AG04450 (cell line): ENCODE measurements around the gene STAT2. TPM values are rescaled to one million over a fixed set of nuclear protein-coding genes. Genes with fewer than 3 reads are reported as not detected.
"Not testable (repeated sequence)": the region's sequence is repeated elsewhere in the genome, so short reads cannot be mapped to it uniquely, and the experiment has no call there.

ENCODE experiments used
- CTCF ChIA-PET: fragments of 300-600, 350-600 bp; formaldehyde crosslinking; extraction: SDS; loops from one replicate; lab custom pipeline; 2022; ENCODE audit warnings: antibody characterized with exemption, inconsistent platforms; lab: Charles Lee
- POLR2A ChIA-PET: fragments of 350-600 bp; formaldehyde crosslinking; extraction: SDS; loops from one replicate; lab custom pipeline; 2021; ENCODE audit warnings: antibody characterized with exemption, inconsistent platforms; lab: Yijun Ruan, JAX
- DNase-seq: peaks from one replicate; pipeline ENCODE4 v3.0.0-alpha.2; 2011; ENCODE audit warnings: low read depth, low spot score
- H3K27ac ChIP-seq: one replicate; pipeline ENCODE4 v1.5.1; 2012; ENCODE audit warnings: low read depth, low read length, control low read depth
- H3K27me3 ChIP-seq: one replicate; pipeline ENCODE4 v1.6.0; 2012; ENCODE audit warnings: low read length; ENCODE audit not compliant: control insufficient read depth, insufficient read depth
- H3K4me3 ChIP-seq: 2 replicates; pipeline ENCODE4 v1.5.1; 2011; ENCODE audit warnings: mild to moderate bottlenecking, low read depth, low read length, control low read depth
- H3K9me3 ChIP-seq: 2 replicates; pipeline ENCODE4 v1.5.1; 2012; ENCODE audit warnings: low read length; ENCODE audit not compliant: control insufficient read depth, insufficient read depth
- polyA plus RNA-seq: library from polyadenylated mRNA; depleted of rRNA; stranded (reverse); fragments of >200 nt; gene quantifications from 2 replicates; pipeline ENCODE4 v1.2.3, GENCODE V29; 2011
- TF ChIP-seq, protein P1 (sequence below): IDR thresholded peaks from 2 replicates; pipeline ENCODE4 v1.5.1; 2011; ENCODE audit warnings: low read depth, low read length, control low read depth, inconsistent platforms

STAT2 gene
- polyA plus RNA-seq, 1 experiment = 179 TPM

- Histone ChIP-seq H3K27ac (no peak overlapping the region), H3K4me3 (no peak overlapping the region), H3K27me3 (peaks cover 3% of the 10 kb centered on the region), H3K9me3 (no peaks in the 10 kb centered on the region)
- ChIA-PET POLR2A (no interaction called here), CTCF (no interaction called here)
- DNase-seq = no peak
- TF ChIP-seq, protein P1, sequence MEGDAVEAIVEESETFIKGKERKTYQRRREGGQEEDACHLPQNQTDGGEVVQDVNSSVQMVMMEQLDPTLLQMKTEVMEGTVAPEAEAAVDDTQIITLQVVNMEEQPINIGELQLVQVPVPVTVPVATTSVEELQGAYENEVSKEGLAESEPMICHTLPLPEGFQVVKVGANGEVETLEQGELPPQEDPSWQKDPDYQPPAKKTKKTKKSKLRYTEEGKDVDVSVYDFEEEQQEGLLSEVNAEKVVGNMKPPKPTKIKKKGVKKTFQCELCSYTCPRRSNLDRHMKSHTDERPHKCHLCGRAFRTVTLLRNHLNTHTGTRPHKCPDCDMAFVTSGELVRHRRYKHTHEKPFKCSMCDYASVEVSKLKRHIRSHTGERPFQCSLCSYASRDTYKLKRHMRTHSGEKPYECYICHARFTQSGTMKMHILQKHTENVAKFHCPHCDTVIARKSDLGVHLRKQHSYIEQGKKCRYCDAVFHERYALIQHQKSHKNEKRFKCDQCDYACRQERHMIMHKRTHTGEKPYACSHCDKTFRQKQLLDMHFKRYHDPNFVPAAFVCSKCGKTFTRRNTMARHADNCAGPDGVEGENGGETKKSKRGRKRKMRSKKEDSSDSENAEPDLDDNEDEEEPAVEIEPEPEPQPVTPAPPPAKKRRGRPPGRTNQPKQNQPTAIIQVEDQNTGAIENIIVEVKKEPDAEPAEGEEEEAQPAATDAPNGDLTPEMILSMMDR = no peak
Observed at GRCh38 chr12:56361487-56362129, 1.7 kb upstream of the STAT2 start.

DNA sequence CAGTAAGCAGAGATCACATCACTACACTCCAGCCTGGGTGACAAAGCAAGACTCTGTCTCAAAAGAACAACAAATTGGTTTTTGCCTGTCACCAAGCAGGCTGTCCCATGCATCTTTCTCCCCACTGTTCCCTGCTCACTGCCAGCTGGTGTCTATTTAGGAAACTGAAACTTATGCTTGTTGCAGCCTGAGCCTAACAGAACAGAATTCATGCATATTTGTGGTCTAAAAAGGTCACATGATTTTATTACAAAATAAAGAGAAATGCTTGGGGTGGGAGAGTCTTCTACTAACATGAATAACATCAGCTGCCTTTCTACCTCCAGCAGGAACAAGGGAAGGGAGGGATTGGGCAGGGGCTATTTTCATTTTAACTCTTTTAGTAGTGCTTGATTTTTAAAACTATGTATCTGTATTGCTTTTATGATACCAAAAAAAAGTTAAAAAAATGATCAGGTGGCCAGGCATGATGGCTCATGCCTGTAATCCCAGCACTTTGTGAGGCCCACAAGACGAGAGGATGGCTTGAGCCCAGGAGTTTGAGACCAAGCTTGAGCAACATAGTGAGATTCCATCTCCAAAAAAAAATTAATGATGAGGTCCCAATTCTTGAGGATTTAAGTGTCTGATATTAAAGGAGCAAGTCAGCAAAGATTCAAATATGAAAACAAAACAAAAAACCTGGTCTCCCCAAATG, 923 bp downstream of the STAT2 start:
- no peaks in the 10 kb centered on the region for H3K27me3 ChIP-seq
- peak; percentile 71 for DNase-seq
- ChIA-PET POLR2A (interaction anchor here (0.5 to 3.2 kb wide), 12 partner anchors 10 to 278 kb away, joined by 3 to 21 read pairs (median 7); partner anchors contain the start of genes CNPY2, PA2G4, RNF41 and TIMELESS), CTCF (interaction anchor here (0.6 to 4.0 kb wide), 6 partner anchors 88 to 278 kb away, joined by 3 to 54 read pairs (median 5); partner anchors contain the start of gene ZC3H10)
- H3K27ac ChIP-seq = peak overlapping the region; percentile 94
- H3K4me3 ChIP-seq = peak overlapping the region; percentile 98
- TF ChIP-seq, protein P1 = 0 out of 2 replicates have a peak, but pooled peaks have one; percentile 3
- no peaks in the 10 kb centered on the region for H3K9me3 ChIP-seq

DNA sequence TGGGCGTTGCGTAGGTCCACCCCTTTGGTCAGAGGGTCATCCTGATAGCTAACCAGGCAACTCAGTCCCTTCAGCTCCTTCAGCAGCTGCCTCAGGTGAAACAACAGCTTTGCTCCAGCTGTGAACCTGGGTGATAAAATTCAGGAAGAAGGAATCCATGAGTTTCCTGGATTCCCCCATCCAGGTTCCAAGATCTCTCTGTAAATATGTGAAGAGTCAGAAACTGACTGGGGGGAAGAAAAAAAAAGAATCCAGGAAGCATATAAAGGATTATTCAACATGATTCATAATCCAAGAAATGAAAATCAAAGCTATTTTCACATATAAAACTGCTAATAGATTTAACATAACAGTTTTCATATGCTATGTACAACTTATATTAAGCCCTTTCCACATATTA, 8.6 kb downstream of the STAT2 start:
- POLR2A ChIA-PET = interaction anchor here (0.5 kb wide), 1 partner anchor 299 kb away, joined by 3 read pairs; no protein-coding TSS in a partner anchor
- H3K9me3 ChIP-seq = no peaks in the 10 kb centered on the region
- TF ChIP-seq, protein P1 = no peak
- DNase-seq = no peak
- CTCF ChIA-PET = no interaction called here
- no peak overlapping the region for H3K27ac ChIP-seq
- H3K27me3 ChIP-seq = no peaks in the 10 kb centered on the region
- H3K4me3 ChIP-seq = no peak overlapping the region

GRCh38 chr12:56350662-56351061, 9.2 kb downstream of the STAT2 start:
- H3K4me3 ChIP-seq = no peak overlapping the region
- H3K27me3 ChIP-seq = no peaks in the 10 kb centered on the region
- no peak overlapping the region for H3K27ac ChIP-seq
- DNase-seq = no peak
- TF ChIP-seq, protein P1 = no peak
- CTCF ChIA-PET = no interaction called here
- POLR2A ChIA-PET = no interaction called here
- no peaks in the 10 kb centered on the region for H3K9me3 ChIP-seq

- H3K4me3 ChIP-seq = no peak overlapping the region
- no peaks in the 10 kb centered on the region for H3K27me3 ChIP-seq
- no peaks in the 10 kb centered on the region for H3K9me3 ChIP-seq
- TF ChIP-seq, protein P1 = no peak
- no peak overlapping the region for H3K27ac ChIP-seq
- DNase-seq = no peak
- ChIA-PET CTCF (interaction anchor here (0.8 to 1.0 kb wide), 2 partner anchors 14 to 115 kb away, joined by 3 read pairs; no protein-coding TSS in a partner anchor), POLR2A (interaction anchor here (1.0 to 1.4 kb wide), 2 partner anchors 10 to 11 kb away, joined by 3 read pairs; no protein-coding TSS in a partner anchor)
Observed at GRCh38 chr12:56348776-56349175, 11.1 kb downstream of the STAT2 start.

DNA sequence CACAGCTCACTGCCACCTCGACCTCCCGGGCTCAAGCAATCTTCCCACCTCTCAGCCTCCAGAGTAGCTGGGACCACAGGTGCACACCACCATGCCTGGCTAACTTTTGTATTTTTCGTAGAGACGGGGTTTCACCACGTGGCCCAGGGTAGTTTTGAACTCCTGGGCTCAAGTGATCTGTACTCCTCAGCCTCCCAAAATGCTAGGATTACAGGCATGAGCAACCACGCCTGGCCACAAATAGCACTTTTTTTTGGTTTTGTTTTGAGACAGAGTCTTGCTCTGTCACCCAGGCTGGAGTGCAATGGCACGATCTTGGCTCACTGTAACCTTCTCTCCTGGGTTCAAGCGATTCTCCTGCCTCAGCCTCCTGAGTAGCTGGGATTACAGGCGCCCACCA, 12.7 kb downstream of the STAT2 start:
- H3K4me3 ChIP-seq, DNase-seq, H3K27ac ChIP-seq, H3K9me3 ChIP-seq, H3K27me3 ChIP-seq, CTCF ChIA-PET, POLR2A ChIA-PET: not testable (repeated sequence)
